ENCODE results near the gene HS6ST3.

HS6ST3 gene

GRCh38 chr13:96542986-96543385 lies 453.1 kb downstream of the HS6ST3 start:
- no peak for DNase-seq (ENCODE audit: low spot score)

GRCh38 chr13:96544957-96545356 lies 455.1 kb downstream of the HS6ST3 start:
- DNase-seq (ENCODE audit: low spot score), result no peak

- DNase-seq (ENCODE audit: low spot score), result no peak
Measured at GRCh38 chr13:96546463-96546862, 456.6 kb downstream of the HS6ST3 start.

GRCh38 chr13:96551546-96551945 lies 461.6 kb downstream of the HS6ST3 start:
- DNase-seq (ENCODE audit: low spot score), result no peak

GRCh38 chr13:96552559-96552958 lies 462.7 kb downstream of the HS6ST3 start:
- DNase-seq (ENCODE audit: low spot score), result no peak

- DNase-seq (ENCODE audit: low spot score), result no peak
Measured at GRCh38 chr13:96553796-96554195, 463.9 kb downstream of the HS6ST3 start.

GRCh38 chr13:96573563-96573962 lies 483.7 kb downstream of the HS6ST3 start:
- no peak for DNase-seq (ENCODE audit: low spot score)

- no peak for DNase-seq (ENCODE audit: low spot score)
Measured at GRCh38 chr13:96575423-96576320, 485.8 kb downstream of the HS6ST3 start.

- DNase-seq (ENCODE audit: low spot score), result no peak
Measured at GRCh38 chr13:96581741-96582140, 491.8 kb downstream of the HS6ST3 start.

- no peak for DNase-seq (ENCODE audit: low spot score)
Measured at GRCh38 chr13:96615252-96615651, 525.3 kb downstream of the HS6ST3 start.

- DNase-seq (ENCODE audit: low spot score), result no peak
Measured at GRCh38 chr13:96617528-96617927, 527.6 kb downstream of the HS6ST3 start.

GRCh38 chr13:96621634-96622183 lies 531.8 kb downstream of the HS6ST3 start:
- no peak for DNase-seq (ENCODE audit: low spot score)

GRCh38 chr13:96629331-96629730 lies 539.4 kb downstream of the HS6ST3 start:
- DNase-seq (ENCODE audit: low spot score), result no peak

GRCh38 chr13:96632536-96633320 lies 542.8 kb downstream of the HS6ST3 start:
- no peak for DNase-seq (ENCODE audit: low spot score)

- no peak for DNase-seq (ENCODE audit: low spot score)
Measured at GRCh38 chr13:96636001-96636709, 546.2 kb downstream of the HS6ST3 start.

- DNase-seq (ENCODE audit: low spot score), result no peak
Measured at GRCh38 chr13:96637039-96637438, 547.1 kb downstream of the HS6ST3 start.

GRCh38 chr13:96646101-96646500 lies 556.2 kb downstream of the HS6ST3 start:
- DNase-seq (ENCODE audit: low spot score), result no peak

- DNase-seq (ENCODE audit: low spot score), result no peak
Measured at GRCh38 chr13:96646515-96647211, 556.8 kb downstream of the HS6ST3 start.

GRCh38 chr13:96650301-96650886 lies 560.5 kb downstream of the HS6ST3 start:
- DNase-seq (ENCODE audit: low spot score), result no peak

GRCh38 chr13:96651598-96651997 lies 561.7 kb downstream of the HS6ST3 start:
- DNase-seq (ENCODE audit: low spot score), result no peak

- no peak for DNase-seq (ENCODE audit: low spot score)
Measured at GRCh38 chr13:96652506-96652905, 562.6 kb downstream of the HS6ST3 start.

Data from AG08396 (cell line).